ELF-1 (cell line): ENCODE measurements around the gene PCSK5.
A peak's percentile ranks its signal among the peaks of the same experiment; 100 is the strongest.

ENCODE experiments used
- DNase-seq: peaks from one replicate; pipeline ENCODE4 v3.0.0-alpha.2; 2016; ENCODE audit warnings: low read depth, low spot score

The PCSK5 gene

DNA sequence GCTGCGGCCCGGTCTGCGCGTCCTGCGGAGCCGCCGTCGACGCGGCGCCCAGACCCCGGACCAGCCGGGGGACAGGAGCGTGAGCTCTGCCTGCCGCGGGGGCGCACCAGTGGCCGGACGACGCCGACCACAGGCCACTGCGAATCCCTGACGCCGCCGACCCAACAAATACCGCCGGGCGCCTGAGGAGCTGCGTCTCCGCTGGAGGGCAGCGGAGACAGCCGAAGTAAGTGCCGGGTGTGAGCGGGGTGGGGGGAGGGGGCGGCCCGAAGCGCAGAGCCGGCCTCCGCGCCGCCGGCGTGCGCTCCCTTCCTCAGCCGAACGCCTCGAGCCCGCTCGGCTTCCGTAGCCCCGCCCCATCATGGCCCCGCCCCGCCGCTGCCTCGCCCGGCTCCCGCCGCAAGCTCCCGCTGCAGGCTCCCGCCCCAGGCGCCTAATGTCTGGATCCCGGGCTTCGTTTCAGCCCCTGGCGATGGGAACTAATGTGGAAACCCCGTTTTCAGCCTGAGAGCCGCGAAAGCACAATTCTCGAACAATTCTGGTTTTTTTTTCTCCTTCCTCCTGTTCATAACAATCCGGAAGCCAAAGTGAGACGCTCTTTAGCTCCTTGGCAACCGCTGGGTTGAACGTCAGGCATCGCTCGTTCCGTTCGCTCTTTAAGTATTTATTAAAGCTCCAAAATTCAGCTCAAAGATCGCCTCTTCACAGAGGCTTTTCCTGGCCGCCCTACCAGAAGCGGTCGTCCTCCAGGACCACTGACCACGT lies 503.9 kb downstream of the PCSK5 start, which contains the start of gene RFK:
Gene RFK (minus strand): TSS at position 232 of the 765 bp plus-strand sequence. CDS start 255 bp downstream, outside the sequence.
- peak; percentile 97 for DNase-seq

DNA sequence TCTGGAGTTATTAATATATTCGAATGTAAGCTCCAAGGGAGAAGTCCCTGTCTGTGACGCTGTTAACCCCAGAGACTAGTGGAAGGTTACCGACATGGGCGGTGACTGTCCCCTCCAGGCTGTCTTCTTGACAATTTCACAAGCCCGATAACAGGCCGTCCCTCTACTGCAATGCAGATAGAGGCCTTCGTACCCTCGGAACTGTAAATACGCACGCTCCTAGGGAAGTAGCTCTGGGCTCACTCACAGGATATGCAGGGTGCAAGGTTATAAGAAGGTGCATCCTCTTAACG lies 504.4 kb downstream of the PCSK5 start:
- DNase-seq, result peak; percentile 87

DNA sequence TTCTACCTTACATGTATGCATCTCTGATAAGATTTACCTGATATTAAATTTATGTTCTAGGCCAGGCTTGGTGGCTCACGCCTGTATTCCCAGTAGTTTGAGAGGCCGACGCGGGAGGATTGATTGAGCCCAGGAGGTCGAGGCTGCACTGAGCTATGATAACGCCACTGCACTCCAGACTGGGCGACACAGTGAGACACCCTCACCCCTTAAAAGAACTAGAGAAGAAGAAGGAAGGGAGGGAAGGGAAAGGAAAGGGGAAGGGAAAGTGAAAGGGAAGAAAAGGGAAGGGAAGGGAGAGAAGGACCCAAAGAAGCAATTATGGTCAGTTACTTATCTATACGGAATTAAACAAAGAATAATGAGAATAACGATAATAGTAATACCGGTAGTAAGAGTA lies 504.9 kb downstream of the PCSK5 start:
- DNase-seq, result no peak

DNA sequence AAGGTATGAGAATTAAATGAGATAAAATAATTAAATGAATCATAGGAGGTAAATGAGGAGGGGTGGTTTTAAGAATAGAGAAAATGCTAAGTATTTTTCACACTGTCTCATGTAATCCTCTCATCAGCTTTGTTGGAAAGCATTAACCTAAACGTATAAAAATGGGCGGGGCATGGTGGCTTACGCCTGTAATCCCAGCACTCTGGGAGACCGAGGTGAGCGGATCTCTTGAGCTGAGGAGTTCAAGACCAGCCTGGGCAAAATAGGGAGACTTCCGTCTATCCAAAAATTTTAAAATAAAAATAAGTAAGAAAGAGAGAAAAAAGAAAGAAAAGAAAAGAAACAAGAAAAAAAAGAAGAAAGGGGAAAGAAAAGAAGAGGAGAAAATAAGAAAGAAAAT lies 505.7 kb downstream of the PCSK5 start:
- no peak for DNase-seq

DNA sequence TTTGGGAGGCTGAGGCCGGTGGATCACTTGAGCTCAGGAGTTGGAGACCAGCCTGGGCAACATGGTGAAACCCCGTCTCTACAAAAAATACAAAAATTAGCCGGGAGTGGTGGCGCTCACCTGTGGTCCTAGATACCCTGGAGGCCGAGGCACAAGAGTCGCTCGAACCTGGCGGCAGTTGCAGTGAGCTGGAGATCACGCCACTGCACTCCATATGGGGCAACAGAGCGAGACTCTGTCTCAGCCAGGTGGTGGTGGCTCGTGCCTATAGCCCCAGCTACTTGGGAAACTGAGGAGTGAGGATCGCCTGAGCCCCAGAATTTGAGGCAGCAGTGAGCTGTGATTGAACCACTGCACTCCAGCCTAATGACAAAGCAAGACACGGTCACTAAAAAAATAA lies 506.1 kb downstream of the PCSK5 start:
- DNase-seq, result no peak

DNA sequence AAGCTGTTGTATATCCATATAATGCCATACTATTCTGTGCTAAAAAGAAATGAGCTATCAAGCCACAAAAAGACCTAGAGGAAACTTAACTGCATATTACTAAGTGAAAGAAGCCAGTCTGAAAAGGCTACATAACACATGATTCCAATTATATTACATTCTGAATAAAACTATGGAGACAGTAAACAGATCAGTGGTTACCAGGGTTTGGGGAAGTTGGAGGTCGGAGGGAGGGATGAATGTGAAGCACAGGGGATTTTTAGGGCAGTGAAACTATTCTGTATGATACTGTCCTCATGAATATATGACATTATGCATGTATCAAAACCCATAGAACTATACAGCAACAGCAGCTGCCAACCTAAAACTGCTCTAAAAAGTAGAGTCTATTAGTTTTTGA lies 509.4 kb downstream of the PCSK5 start:
- DNase-seq, result no peak

DNA sequence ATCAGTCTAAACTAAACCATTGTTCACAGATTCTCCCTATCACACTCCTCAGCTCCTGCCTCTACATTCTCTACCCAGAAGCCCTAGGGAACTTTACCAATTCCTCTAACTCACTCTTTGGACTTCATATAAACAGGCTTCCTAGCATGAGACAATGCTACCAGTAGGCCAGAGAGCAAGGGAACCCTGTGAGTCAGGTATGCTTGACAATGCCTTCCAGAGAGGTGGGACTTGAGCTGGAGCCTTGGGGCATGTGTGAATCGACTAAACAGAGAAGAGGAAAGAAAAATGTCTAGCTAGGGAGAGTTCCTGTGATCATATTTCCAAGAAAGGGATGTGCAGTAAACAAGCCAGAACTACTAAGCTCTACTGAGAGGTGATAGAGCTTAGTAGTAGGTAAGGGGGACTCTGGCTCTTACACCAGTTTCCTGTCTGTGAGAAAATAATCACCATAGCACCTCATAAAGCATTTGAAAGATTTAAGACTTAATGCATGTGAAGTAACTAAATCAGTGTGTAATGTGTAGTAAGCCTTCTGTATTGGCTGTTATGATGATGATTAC lies 510.1 kb downstream of the PCSK5 start:
- DNase-seq, result peak; percentile 55

DNA sequence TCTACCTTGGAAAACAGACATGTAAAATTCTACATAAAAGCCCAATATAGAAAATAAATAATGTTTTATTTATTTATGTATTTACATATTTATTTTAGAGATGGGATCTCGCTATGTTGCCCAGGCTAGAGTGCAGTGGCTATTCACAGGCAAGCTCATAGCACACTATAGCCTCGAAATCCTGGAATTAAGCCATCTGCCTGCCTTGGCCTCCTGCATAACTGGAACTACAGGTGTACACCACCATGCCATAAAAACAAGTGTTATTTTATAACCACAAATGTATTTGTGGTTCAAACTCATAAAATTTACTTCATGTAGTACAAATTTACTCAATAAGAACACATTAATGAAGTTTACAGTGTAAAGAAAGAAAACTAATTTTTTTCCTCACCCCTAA lies 510.7 kb downstream of the PCSK5 start:
- no peak for DNase-seq

DNA sequence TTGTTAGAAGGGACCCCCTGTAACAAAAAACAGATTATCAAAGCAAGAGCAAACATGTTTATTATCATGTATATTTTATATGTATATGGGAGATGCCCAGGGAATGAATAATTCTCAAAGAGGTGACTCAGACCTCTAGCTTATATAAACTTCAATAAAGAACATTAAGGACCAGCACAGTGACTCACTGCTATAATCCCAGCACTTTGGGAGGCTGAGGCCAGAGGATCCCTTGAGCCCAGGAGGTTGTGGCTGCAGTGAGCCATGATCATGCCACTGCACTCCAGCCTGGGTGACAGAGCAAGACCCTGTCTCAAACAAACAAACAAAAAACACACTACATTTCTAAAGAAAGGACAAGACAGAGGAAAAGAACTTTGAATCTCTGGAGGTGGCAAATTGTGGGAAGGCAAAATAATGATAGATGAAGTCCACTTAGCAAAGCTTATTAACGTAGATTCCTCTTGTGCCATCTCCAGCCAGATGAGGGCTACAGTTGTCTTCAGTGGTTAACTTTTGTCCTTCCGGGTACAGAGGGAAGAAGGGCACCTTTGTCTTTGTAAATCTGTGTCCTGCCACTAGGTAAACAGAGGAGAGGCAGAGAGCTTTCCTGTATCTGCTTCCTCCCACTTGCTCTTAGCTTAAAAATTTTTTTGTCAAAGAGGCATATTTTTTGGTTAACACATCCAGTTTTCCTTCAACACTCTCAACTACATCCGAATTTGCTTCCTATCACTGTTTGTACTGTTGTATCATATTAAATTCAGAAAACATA lies 511.3 kb downstream of the PCSK5 start:
- DNase-seq, result no peak

DNA sequence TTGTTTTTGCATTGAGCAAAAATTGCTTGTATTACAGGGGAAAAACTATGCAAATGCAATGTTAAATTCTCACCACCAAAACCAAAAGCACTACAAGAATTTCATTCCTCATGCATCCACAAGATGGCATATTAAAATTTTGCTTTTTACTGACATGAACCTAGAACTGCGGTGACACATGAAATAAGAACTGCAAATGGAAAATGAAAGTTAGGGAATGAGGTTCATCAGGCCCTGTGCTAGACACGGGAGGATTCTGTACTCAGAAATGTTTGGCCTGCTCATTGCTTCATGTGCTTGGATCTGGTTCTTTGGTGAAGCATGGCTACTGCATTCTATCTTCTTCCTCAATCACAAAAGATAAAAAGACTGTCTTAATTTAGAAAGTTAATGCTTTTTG lies 512.9 kb downstream of the PCSK5 start:
- no peak for DNase-seq

DNA sequence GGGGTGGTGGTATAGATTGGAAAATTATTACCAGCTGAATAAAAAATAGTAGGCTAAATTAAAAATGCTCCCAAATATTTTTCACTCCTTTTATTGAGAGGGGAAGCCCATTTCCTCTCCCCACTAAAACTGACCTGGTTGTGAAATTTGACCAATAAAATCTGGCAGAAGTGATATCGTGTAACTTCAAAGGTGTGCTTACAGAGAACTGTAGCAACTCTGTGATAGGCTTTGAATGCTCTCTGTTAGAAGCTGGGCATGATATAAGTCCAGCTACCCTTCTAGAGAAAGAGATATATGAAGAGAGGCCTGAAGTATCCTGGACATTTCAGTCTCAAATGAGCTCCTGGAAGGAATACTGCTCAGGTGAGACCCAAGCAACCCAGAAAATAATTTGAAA lies 513.9 kb downstream of the PCSK5 start:
- no peak for DNase-seq

DNA sequence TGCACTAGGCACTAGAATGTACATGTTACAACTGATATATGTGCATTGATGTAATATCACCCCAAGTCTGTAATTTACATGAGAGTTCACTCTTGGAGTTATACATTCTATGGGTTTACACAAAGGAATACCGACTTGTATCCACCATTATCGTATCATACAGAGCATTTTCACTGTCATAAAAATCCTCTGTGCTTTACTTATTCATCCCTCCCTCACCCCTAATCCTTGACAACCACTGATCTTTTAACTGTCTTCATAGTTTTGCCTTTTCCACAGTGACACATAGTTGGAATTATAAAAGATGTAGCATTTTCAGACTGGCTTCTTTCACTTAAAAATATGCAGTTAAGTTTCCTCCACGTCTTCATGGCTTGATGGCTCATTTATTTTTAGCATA lies 514.9 kb downstream of the PCSK5 start:
- no peak for DNase-seq

DNA sequence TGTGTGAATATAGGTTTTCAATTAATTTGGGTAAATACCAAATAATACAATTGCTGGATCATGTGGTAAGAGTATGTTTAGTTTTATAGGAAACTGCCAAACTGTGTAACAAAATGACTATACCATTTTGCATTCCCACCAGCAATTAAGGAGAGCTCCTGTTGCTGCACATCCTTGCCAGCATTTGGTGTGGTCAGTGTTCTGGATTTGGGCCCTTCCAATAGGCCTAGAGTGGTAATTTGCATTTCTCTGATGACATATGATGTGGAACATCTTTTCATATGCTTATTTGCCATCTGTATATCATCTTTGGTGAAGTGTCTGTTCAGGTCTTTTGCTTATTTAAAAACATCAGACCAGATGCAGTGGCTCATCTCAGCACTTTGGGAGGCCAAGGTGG lies 515.4 kb downstream of the PCSK5 start:
- no peak for DNase-seq
